ENCODE measurements around the gene SLMAP.

The SLMAP gene

GRCh38 chr3:57957824-57958223 lies 201.7 kb downstream of the SLMAP start:
- no CpG with 5 or more reads among the region's 1 CpG for WGBS (ENCODE audit: insufficient coverage, insufficient read length)
- Histone ChIP-seq H3K27ac (ENCODE audit: low read length) (no peak overlapping the region), H3K4me3 (ENCODE audit: low read length) (no peak overlapping the region), H3K9me3 (ENCODE audit: control insufficient read depth, insufficient read depth, low read length) (no peaks in the 10 kb centered on the region), H3K36me3 (ENCODE audit: control insufficient read depth, insufficient read depth, low read length) (no peaks in the 10 kb centered on the region), H3K27me3 (ENCODE audit: control insufficient read depth, insufficient read depth, low read length) (no peaks in the 10 kb centered on the region), H3K4me1 (ENCODE audit: control insufficient read depth, insufficient read depth, low read length) (peaks cover 1% of the 10 kb centered on the region; the same call in 1 of the 2 replicates)
- no peak for DNase-seq (ENCODE audit: low read depth, low spot score)

- no CpG with 5 or more reads among the region's 13 CpGs for WGBS (ENCODE audit: insufficient coverage, insufficient read length)
- no peak for DNase-seq (ENCODE audit: low read depth, low spot score)
- peaks cover 1% of the 10 kb centered on the region; the same call in 1 of the 2 replicates for H3K4me1 ChIP-seq (ENCODE audit: control insufficient read depth, insufficient read depth, low read length)
These were observed 202.7 kb downstream of the SLMAP start for GRCh38 chr3:57958642-57959422.

GRCh38 chr3:57959423-57960173 lies 203.5 kb downstream of the SLMAP start:
- no CpG with 5 or more reads among the region's 19 CpGs for WGBS (ENCODE audit: insufficient coverage, insufficient read length)
- DNase-seq (ENCODE audit: low read depth, low spot score), result no peak
- Histone ChIP-seq H3K4me3 (ENCODE audit: low read length) (no peak overlapping the region), H3K36me3 (ENCODE audit: control insufficient read depth, insufficient read depth, low read length) (no peaks in the 10 kb centered on the region), H3K27me3 (ENCODE audit: control insufficient read depth, insufficient read depth, low read length) (no peaks in the 10 kb centered on the region), H3K4me1 (ENCODE audit: control insufficient read depth, insufficient read depth, low read length) (peaks cover 1% of the 10 kb centered on the region; the same call in 1 of the 2 replicates), H3K9me3 (ENCODE audit: control insufficient read depth, insufficient read depth, low read length) (no peaks in the 10 kb centered on the region), H3K27ac (ENCODE audit: low read length) (no peak overlapping the region)

More at GRCh38 chr3:57958642-57959422, 202.7 kb downstream of the SLMAP start:
- Histone ChIP-seq H3K4me3 (ENCODE audit: low read length) (no peak overlapping the region), H3K27ac (ENCODE audit: low read length) (no peak overlapping the region), H3K9me3 (ENCODE audit: control insufficient read depth, insufficient read depth, low read length) (no peaks in the 10 kb centered on the region), H3K27me3 (ENCODE audit: control insufficient read depth, insufficient read depth, low read length) (no peaks in the 10 kb centered on the region), H3K36me3 (ENCODE audit: control insufficient read depth, insufficient read depth, low read length) (no peaks in the 10 kb centered on the region)

GRCh38 chr3:57960174-57960505 lies 204.0 kb downstream of the SLMAP start:
- Histone ChIP-seq H3K27me3 (ENCODE audit: control insufficient read depth, insufficient read depth, low read length) (no peaks in the 10 kb centered on the region), H3K9me3 (ENCODE audit: control insufficient read depth, insufficient read depth, low read length) (no peaks in the 10 kb centered on the region), H3K4me3 (ENCODE audit: low read length) (no peak overlapping the region), H3K27ac (ENCODE audit: low read length) (no peak overlapping the region), H3K36me3 (ENCODE audit: control insufficient read depth, insufficient read depth, low read length) (no peaks in the 10 kb centered on the region), H3K4me1 (ENCODE audit: control insufficient read depth, insufficient read depth, low read length) (peaks cover 1% of the 10 kb centered on the region; the same call in 1 of the 2 replicates)
- DNase-seq (ENCODE audit: low read depth, low spot score), result no peak
- no CpG with 5 or more reads among the region's 4 CpGs for WGBS (ENCODE audit: insufficient coverage, insufficient read length)

GRCh38 chr3:57961177-57961827 lies 205.2 kb downstream of the SLMAP start:
- Histone ChIP-seq H3K27ac (ENCODE audit: low read length) (no peak overlapping the region), H3K9me3 (ENCODE audit: control insufficient read depth, insufficient read depth, low read length) (no peaks in the 10 kb centered on the region), H3K4me1 (ENCODE audit: control insufficient read depth, insufficient read depth, low read length) (peaks cover 1% of the 10 kb centered on the region; the same call in 1 of the 2 replicates), H3K27me3 (ENCODE audit: control insufficient read depth, insufficient read depth, low read length) (no peaks in the 10 kb centered on the region), H3K36me3 (ENCODE audit: control insufficient read depth, insufficient read depth, low read length) (no peaks in the 10 kb centered on the region), H3K4me3 (ENCODE audit: low read length) (no peak overlapping the region)
- WGBS (ENCODE audit: insufficient coverage, insufficient read length), result no CpG with 5 or more reads among the region's 21 CpGs
- no peak for DNase-seq (ENCODE audit: low read depth, low spot score)

GRCh38 chr3:57961828-57962447 lies 205.8 kb downstream of the SLMAP start:
- no peak for DNase-seq (ENCODE audit: low read depth, low spot score)
- H3K27ac ChIP-seq (ENCODE audit: low read length), result no peak overlapping the region
- WGBS (ENCODE audit: insufficient coverage, insufficient read length), result no CpG with 5 or more reads among the region's 5 CpGs
- H3K36me3 ChIP-seq (ENCODE audit: control insufficient read depth, insufficient read depth, low read length), result no peaks in the 10 kb centered on the region
- H3K4me3 ChIP-seq (ENCODE audit: low read length), result no peak overlapping the region
- no peaks in the 10 kb centered on the region for H3K27me3 ChIP-seq (ENCODE audit: control insufficient read depth, insufficient read depth, low read length)
- no peaks in the 10 kb centered on the region for H3K9me3 ChIP-seq (ENCODE audit: control insufficient read depth, insufficient read depth, low read length)
- H3K4me1 ChIP-seq (ENCODE audit: control insufficient read depth, insufficient read depth, low read length), result peaks cover 1% of the 10 kb centered on the region; the same call in 1 of the 2 replicates

- H3K27ac ChIP-seq (ENCODE audit: low read length), result no peak overlapping the region
- no peaks in the 10 kb centered on the region for H3K36me3 ChIP-seq (ENCODE audit: control insufficient read depth, insufficient read depth, low read length)
- DNase-seq (ENCODE audit: low read depth, low spot score), result no peak
- H3K27me3 ChIP-seq (ENCODE audit: control insufficient read depth, insufficient read depth, low read length), result no peaks in the 10 kb centered on the region
- no CpG with 5 or more reads among the region's 6 CpGs for WGBS (ENCODE audit: insufficient coverage, insufficient read length)
- H3K9me3 ChIP-seq (ENCODE audit: control insufficient read depth, insufficient read depth, low read length), result no peaks in the 10 kb centered on the region
- peaks cover 1% of the 10 kb centered on the region; the same call in 1 of the 2 replicates for H3K4me1 ChIP-seq (ENCODE audit: control insufficient read depth, insufficient read depth, low read length)
- no peak overlapping the region for H3K4me3 ChIP-seq (ENCODE audit: low read length)
These were observed 206.3 kb downstream of the SLMAP start for GRCh38 chr3:57962448-57962834.

- no CpG with 5 or more reads among the region's 7 CpGs for WGBS (ENCODE audit: insufficient coverage, insufficient read length)
- no peak overlapping the region for H3K4me3 ChIP-seq (ENCODE audit: low read length)
- no peaks in the 10 kb centered on the region for H3K36me3 ChIP-seq (ENCODE audit: control insufficient read depth, insufficient read depth, low read length)
- DNase-seq (ENCODE audit: low read depth, low spot score), result no peak
- peaks cover 1% of the 10 kb centered on the region; the same call in 1 of the 2 replicates for H3K4me1 ChIP-seq (ENCODE audit: control insufficient read depth, insufficient read depth, low read length)
- no peaks in the 10 kb centered on the region for H3K9me3 ChIP-seq (ENCODE audit: control insufficient read depth, insufficient read depth, low read length)
- no peak overlapping the region for H3K27ac ChIP-seq (ENCODE audit: low read length)
- H3K27me3 ChIP-seq (ENCODE audit: control insufficient read depth, insufficient read depth, low read length), result no peaks in the 10 kb centered on the region
These were observed 207.8 kb downstream of the SLMAP start for GRCh38 chr3:57963811-57964346.

GRCh38 chr3:57966829-57967228 lies 210.7 kb downstream of the SLMAP start:
- H3K27me3 ChIP-seq (ENCODE audit: control insufficient read depth, insufficient read depth, low read length), result no peaks in the 10 kb centered on the region
- H3K4me3 ChIP-seq (ENCODE audit: low read length), result no peak overlapping the region
- H3K36me3 ChIP-seq (ENCODE audit: control insufficient read depth, insufficient read depth, low read length), result no peaks in the 10 kb centered on the region
- no peaks in the 10 kb centered on the region for H3K9me3 ChIP-seq (ENCODE audit: control insufficient read depth, insufficient read depth, low read length)
- H3K4me1 ChIP-seq (ENCODE audit: control insufficient read depth, insufficient read depth, low read length), result no peaks in the 10 kb centered on the region
- no CpG with 5 or more reads among the region's 4 CpGs for WGBS (ENCODE audit: insufficient coverage, insufficient read length)
- no peak for DNase-seq (ENCODE audit: low read depth, low spot score)
- no peak overlapping the region for H3K27ac ChIP-seq (ENCODE audit: low read length)

GRCh38 chr3:57967590-57967989 lies 211.5 kb downstream of the SLMAP start:
- no peaks in the 10 kb centered on the region for H3K9me3 ChIP-seq (ENCODE audit: control insufficient read depth, insufficient read depth, low read length)
- H3K36me3 ChIP-seq (ENCODE audit: control insufficient read depth, insufficient read depth, low read length), result no peaks in the 10 kb centered on the region
- H3K27ac ChIP-seq (ENCODE audit: low read length), result no peak overlapping the region
- no CpG with 5 or more reads among the region's 9 CpGs for WGBS (ENCODE audit: insufficient coverage, insufficient read length)
- H3K4me1 ChIP-seq (ENCODE audit: control insufficient read depth, insufficient read depth, low read length), result no peaks in the 10 kb centered on the region
- no peak for DNase-seq (ENCODE audit: low read depth, low spot score)
- no peak overlapping the region for H3K4me3 ChIP-seq (ENCODE audit: low read length)
- H3K27me3 ChIP-seq (ENCODE audit: control insufficient read depth, insufficient read depth, low read length), result no peaks in the 10 kb centered on the region

Data from iPS DF 6.9 (cell line).